ENCODE data around the gene C20orf96.

C20orf96 gene

DNA sequence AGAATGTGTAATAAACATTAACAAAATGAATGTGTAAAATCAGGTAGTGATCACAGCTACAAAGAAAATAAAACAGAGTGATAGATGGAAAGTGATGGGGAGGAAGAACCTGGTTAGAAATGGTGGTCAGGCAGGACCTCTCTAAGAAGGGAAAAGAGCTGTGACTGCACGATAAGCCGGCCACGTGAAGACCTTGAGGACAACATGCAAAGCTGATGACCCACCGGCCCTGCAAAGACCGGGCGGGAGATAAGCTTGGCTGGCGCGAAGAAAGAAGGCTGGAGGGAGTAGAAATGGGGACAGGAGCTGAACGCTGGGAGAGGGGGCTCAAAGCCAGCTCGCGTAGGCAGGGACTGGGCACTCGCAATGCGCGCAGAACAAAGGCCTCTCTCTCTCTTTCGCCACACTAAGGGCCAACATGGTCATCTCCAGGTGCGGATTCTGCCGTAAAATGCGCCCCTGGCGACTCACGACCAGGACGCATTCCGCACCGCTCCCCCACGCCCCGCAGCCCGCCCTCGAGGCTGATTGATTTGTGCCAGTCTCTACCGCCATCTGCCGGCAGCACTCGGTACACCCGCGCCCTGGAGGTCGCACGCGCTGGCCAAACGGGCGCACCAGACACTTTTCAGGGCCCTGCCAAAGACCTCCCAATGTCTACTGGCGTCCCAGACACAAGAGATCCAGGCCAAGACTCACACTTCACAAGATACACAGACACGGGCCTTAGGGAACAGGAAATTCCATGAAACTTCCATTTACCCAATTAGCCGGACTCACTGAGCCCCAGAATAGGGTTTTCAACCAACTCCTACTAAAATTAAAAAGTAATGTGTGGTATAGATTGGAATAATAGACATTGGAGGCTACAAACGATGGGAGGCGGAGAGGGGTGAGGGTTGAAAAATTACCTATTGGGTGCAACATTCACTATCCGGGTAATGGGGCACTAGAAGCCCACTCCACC lies 23.7 kb downstream of the C20orf96 start:
- TF ChIP-seq, protein P1, sequence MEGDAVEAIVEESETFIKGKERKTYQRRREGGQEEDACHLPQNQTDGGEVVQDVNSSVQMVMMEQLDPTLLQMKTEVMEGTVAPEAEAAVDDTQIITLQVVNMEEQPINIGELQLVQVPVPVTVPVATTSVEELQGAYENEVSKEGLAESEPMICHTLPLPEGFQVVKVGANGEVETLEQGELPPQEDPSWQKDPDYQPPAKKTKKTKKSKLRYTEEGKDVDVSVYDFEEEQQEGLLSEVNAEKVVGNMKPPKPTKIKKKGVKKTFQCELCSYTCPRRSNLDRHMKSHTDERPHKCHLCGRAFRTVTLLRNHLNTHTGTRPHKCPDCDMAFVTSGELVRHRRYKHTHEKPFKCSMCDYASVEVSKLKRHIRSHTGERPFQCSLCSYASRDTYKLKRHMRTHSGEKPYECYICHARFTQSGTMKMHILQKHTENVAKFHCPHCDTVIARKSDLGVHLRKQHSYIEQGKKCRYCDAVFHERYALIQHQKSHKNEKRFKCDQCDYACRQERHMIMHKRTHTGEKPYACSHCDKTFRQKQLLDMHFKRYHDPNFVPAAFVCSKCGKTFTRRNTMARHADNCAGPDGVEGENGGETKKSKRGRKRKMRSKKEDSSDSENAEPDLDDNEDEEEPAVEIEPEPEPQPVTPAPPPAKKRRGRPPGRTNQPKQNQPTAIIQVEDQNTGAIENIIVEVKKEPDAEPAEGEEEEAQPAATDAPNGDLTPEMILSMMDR (IDR thresholded peaks at IDR 0.05) = peak; percentile 88 to 93
- peak; percentile 80 to 88 for DNase-seq
- Histone ChIP-seq H3K27me3 (no peaks in the 10 kb centered on the region), H3K27ac (peak overlapping the region in 1 of 2 donors; percentile 3), H3K4me3 (peak overlapping the region; percentile 46 to 56), H3K9me3 (no peaks in the 10 kb centered on the region), H3K4me1 (peaks cover 0 to 8% (median 4%) of the 10 kb centered on the region in 4 donors), H3K36me3 (no peaks in the 10 kb centered on the region)
- intact Hi-C loops (cut with DNase I; ENCODE audit: low total_unique reads) = no loop called here

- Histone ChIP-seq H3K4me3 (no peak overlapping the region), H3K27me3 (no peaks in the 10 kb centered on the region), H3K4me1 (peaks cover 0 to 8% (median 4%) of the 10 kb centered on the region in 4 donors), H3K9me3 (no peaks in the 10 kb centered on the region), H3K27ac (no peak overlapping the region), H3K36me3 (no peaks in the 10 kb centered on the region)
- DNase-seq = no peak
- TF ChIP-seq, protein P1 (IDR thresholded peaks at IDR 0.05) = no peak
- intact Hi-C loops (cut with DNase I; ENCODE audit: low total_unique reads) = no loop called here
Measured at GRCh38 chr20:263701-264100, 26.8 kb downstream of the C20orf96 start.

GRCh38 chr20:259981-260380 lies 30.6 kb downstream of the C20orf96 start:
- no peak for DNase-seq
- TF ChIP-seq, protein P1 (IDR thresholded peaks at IDR 0.05) = no peak
- Histone ChIP-seq H3K4me3 (no peak overlapping the region), H3K27me3 (peaks cover 0 to 5% of the 10 kb centered on the region in 2 donors), H3K4me1 (no peaks in the 10 kb centered on the region), H3K9me3 (no peaks in the 10 kb centered on the region), H3K36me3 (no peaks in the 10 kb centered on the region), H3K27ac (no peak overlapping the region)
- intact Hi-C loops (cut with DNase I; ENCODE audit: low total_unique reads) = no loop called here

GRCh38 chr20:258963-259362 lies 31.6 kb downstream of the C20orf96 start:
- Histone ChIP-seq H3K27ac (no peak overlapping the region), H3K27me3 (peaks cover 0 to 9% of the 10 kb centered on the region in 2 donors), H3K4me3 (no peak overlapping the region), H3K9me3 (no peaks in the 10 kb centered on the region), H3K36me3 (no peaks in the 10 kb centered on the region), H3K4me1 (no peaks in the 10 kb centered on the region)
- TF ChIP-seq, protein P1 (IDR thresholded peaks at IDR 0.05) = no peak
- no peak for DNase-seq
- intact Hi-C loops (cut with DNase I; ENCODE audit: low total_unique reads) = no loop called here

DNA sequence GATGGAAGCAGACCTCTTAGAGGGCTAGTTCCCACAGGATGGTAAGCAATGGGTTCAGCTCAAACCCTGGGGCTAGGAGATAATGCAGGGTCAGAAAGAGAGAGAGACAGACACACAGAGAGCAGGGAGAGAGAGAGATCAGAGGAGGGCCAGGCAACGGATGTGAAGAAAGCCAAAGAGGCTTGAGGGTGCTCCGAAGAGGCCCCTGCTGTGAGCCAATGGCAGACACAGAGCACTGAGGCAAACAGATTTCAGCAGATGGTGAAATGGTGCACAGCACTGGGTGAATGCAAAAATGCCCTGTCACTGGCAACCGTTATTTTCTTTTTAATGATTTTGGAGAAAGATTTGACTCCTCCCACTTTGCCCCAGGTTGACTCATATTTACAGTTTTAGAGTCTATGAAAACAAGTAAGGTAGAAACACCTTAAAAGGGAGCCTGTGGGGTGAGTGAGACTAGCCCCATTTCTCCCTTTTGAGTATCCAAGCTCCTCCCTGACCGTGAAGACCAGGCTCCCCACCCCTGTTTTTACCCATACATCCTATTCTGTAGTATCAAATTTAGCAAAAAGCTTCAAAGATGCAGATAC lies 32.2 kb downstream of the C20orf96 start:
- TF ChIP-seq, protein P1 (IDR thresholded peaks at IDR 0.05) = no peak
- H3K27me3 ChIP-seq = peaks cover 0 to 9% of the 10 kb centered on the region in 2 donors
- intact Hi-C loops (cut with DNase I; ENCODE audit: low total_unique reads) = no loop called here
- H3K4me3 ChIP-seq = no peak overlapping the region
- DNase-seq = no peak
- H3K4me1 ChIP-seq = no peaks in the 10 kb centered on the region
- no peaks in the 10 kb centered on the region for H3K36me3 ChIP-seq
- H3K27ac ChIP-seq = no peak overlapping the region
- no peaks in the 10 kb centered on the region for H3K9me3 ChIP-seq
